Measurements from ENCODE around the gene ALKAL2.

ALKAL2 gene

DNA sequence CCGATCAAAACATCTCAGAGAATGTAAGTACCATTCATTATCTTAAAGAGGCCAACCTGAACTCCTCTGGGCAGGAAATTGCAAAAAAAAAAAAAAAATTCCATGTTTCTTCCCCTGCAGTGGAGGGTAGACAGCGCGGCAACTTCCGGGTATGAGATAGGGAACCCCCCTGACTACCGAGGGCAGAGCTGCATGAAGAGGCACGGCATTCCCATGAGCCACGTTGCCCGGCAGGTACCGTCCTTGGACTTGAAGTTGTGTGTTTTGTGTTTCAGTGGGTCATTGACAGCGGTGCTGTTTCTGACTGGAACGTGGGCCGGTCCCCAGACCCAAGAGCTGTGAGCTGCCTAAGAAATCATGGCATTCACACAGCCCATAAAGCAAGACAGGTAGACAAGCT is 16.0 kb downstream of the ALKAL2 start:
- DNase-seq (ENCODE audit: low read depth, low spot score) = no peak

DNA sequence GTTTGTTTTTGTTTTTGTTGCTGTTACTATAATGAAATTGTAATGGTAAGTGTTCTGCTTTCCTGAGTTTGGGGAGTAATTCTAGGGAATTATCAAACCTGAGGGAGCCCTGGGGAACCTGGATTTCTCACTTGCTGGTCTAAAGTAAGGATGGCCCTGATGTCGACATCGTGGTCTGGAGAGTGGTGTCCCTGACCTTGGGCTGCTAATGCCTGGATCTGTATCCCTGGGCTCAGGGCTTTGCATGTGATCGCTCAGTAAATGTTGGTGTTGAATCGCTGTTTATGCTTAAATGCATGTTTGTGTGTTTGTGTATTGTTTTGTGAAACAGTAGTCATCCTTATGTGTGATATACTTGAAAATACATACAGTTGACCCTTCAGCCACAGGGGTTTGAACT is 17.0 kb downstream of the ALKAL2 start:
- no peak for DNase-seq (ENCODE audit: low read depth, low spot score)

DNA sequence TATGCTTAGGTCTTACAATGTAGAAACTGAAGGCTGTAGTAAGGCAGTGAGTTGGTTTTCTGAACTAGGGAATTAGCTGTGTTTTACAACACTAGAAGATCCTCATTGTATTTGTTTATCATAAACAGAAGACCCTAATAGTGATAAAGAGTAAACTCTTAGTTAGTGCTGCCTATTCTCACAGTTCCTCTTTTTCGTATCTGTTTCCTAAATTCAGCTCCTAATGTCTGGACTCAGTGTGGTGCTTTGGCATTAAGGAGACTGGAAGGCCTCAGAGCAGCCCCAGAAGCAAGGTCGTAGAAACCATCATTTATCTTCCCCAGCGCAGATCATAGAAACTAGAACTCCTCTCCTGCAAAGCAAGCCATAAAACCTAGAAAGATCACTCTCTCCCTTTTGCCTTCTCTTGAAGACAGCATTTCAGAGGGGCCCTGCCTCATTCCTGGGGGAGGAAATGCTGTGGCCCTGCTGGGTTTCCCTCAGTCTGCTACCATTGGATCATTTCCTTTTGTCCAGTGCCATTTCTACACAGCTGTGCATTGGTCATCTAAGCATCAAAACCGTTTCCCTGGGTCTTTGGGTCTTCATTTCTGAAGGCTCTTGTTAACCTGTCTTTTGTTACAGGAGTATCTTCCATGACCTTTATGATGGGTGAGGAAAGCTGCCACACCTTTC is 18.4 kb downstream of the ALKAL2 start:
- DNase-seq (ENCODE audit: low read depth, low spot score) = no peak

DNA sequence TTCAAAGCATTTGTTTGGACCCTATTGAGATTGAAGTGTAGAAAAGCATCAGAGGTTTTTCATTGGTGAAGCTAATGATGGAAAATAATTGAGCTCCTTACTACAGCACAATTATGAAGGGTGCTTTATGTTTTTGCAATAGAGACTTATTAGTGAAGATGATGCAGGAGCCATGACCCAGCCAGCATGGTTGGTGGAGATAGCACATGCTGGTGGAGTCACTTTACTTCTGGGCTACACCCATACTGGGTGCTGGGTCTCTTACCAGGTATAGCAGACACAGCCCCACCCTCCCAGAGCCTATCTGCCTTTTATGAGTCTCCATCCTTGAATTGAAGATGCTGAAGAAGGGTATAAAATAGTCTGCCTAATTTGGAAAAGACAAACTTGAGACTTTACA is 19.6 kb downstream of the ALKAL2 start:
- no peak for DNase-seq (ENCODE audit: low read depth, low spot score)

DNA sequence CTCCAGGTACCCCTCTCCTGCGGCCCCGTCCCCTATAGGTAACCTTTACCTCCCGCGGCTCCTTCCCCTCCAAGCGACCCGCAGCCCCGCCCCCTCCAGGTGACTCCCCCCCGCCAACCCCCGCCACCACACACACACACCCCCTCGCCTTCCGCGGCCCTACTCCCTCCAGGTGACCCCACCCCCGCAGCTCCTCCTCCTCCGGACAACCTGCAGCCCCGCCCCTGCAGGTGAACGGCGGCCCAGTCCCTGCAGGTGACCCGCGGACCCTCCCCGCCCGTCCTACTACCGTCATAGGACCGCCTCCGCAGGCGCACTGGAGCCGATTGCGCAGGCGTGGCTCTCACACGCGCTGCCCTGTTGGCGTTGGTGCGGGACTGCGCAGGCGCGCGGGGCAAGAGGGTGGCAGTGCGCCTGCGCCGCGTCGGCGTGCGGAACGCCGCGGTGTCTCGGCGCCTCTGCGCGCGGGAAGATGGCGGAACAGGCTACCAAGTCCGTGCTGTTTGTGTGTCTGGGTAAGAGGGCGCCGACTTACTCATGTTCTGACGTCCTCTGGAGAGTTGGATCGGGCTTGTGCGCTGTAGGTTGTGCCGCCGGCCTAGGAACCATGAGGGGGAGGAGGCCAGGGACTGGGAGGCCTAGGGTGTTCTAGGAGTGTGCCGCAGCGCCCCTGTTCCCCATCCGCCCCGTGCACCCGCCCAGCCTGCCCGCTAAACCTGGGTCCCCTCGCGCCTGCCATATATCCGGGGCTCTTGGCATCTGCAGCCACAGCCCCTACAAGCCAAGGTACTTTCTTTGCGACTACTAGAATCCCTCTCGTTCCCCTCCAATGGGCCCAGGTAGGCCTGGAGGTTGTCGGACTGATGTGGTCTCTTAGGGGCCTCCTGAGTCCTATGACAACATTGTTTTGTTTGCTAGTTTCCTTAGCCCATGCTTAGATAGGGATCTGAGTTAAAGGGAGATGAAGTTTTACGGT is 23.1 kb downstream of the ALKAL2 start, which contains the start of gene ACP1:
Gene ACP1, plus strand, starts transcription at position 455 of the 976 bp plus-strand sequence. Its CDS starts 18 bp downstream, at position 473.
- peak; percentile 97 for DNase-seq (ENCODE audit: low read depth, low spot score)

DNA sequence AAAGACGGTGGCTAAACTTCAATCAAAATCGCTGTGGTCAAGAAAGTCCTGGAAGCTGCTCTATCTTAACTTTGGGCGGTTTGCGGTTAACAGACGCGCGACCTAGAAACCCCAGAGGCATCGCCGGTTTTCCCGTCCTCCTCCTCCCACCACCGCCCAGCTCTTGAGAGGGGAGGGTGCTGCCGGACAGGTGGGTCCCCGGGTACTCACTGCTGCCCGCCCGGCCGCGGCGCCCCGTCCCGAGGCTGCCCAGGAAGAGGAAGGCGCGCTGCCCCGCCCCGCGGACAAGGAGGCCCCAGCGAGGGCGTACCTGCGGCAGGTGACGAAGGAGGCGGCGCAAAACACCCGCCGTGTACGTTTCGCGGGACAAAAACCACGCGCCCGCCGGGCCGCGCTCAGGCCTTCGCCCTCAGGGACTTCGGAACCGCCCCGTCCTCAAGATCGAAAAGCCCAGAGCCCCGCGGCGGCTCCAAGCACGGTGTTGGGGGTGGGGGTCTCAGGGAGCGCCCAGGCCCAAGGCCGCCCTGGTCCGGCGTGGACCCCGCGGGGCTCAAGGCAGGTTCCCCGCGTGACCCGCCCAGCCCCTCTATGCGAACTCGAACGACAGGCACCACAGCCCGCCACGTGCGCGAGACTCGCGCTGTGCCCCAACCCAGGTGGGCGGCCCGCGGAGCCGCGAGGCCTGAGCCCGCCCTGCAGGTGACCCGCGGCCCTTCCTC is 24.0 kb downstream of the ALKAL2 start, which contains the start of gene SH3YL1:
Gene SH3YL1, minus strand, starts transcription at position 259 of the 719 bp plus-strand sequence. Its CDS starts 48 bp downstream, at position 211.
- DNase-seq (ENCODE audit: low read depth, low spot score) = peak; percentile 55

DNA sequence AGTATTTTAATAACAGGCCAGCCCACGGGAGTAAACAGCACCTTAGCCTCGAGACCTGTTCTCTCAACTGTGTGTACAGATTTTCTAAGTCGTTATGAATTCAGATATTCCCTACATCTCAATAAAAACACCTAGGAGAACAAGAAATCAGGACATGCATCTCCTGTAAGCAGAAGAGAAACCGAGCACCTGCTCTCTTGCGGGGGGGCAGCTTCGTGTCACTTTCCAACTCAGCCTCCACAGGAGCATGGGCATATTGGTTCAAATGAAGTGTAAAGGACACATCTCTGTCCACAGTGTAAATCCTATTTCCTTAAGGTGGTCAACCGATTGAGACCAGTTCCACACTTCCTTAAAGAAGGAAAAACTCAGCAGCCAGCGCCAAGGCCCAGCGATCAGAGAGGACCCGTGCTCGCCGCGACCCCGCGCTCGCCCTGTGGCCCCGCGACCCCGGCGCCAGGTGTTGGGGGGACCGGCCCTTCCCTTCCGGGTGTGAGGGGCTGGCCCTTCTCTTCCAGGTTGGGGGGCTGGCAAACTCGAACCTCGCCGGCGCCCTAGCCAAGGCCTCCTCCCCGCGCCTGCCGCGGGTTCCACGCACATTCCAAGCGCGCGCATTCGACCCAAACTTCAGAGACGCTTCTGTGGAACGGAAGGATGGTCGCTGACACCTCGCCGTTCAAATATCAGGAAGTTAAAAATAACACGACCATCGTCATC is 24.7 kb downstream of the ALKAL2 start:
- no peak for DNase-seq (ENCODE audit: low read depth, low spot score)

DNA sequence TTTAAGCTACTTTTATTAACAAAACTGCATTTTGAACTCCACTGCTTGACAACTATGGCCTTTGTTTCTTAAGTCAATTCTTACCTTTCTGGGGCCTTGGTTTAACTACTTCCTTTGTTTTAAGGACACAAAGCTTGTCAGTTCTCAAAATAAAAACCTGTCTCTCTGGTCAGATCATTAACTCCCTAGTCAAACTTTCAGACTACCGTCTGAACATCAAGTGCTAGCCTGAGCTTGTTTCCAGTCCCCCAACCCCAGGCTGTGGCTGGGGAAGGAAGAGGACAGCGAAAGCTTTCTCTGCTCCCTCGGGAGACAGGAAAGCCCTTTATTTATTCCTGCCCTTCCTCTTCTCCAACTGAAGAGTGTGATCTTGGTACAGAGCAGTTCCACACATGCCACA is 25.8 kb downstream of the ALKAL2 start:
- DNase-seq (ENCODE audit: low read depth, low spot score) = no peak

DNA sequence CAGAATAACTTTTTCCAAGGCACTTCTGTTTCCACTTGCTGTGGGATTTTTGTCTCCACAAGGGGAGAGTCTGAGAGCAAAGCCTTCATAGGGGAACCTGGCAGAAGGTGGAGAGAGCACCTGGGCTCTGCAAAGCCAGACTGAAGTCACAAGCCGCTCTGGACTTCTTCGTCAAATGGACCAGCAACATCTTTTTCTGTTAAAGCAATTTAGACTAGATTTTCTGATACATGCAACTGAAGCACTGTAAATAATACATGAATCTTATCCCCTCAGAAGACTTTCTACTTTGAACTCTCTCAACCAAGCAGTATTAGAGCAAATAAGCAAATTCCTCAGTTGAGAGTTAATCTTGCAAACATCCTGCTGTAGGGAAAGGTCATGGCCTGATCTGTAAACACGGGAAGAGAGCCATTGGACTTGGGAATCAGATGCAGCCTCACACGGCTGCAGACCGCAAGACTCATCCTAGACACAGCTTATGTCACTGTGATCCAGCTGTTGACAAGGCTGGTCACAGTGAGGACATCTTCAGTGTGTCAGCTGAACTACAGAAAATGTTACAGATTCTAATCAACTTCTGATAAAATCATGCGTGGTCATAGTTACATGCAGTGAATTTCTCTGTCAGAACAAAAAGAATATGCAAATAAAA is 27.3 kb downstream of the ALKAL2 start:
- no peak for DNase-seq (ENCODE audit: low read depth, low spot score)

DNA sequence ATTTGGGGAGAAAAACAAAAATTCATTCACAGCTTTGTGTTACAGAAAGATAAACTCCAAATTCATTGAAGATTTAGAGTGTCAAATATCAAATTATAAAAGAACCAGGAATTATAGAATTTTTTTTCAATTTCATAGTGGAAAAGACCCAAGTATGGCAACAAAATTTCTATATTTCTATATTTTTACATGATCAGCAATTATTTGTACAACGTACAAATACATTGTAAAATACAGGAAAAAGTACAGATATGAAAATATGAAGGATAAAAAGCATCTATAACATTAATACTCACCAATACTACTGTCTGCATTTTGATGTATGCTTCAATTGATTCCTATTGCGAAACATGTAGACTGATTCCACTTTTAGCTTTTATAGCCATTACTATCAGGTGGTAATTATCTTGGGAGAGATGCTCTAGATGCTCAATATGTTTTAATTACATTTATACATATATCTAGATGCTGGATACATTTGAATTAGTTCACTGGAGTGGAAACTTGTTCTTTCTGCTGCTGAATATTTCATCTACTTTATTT is 28.0 kb downstream of the ALKAL2 start:
- no peak for DNase-seq (ENCODE audit: low read depth, low spot score)

DNA sequence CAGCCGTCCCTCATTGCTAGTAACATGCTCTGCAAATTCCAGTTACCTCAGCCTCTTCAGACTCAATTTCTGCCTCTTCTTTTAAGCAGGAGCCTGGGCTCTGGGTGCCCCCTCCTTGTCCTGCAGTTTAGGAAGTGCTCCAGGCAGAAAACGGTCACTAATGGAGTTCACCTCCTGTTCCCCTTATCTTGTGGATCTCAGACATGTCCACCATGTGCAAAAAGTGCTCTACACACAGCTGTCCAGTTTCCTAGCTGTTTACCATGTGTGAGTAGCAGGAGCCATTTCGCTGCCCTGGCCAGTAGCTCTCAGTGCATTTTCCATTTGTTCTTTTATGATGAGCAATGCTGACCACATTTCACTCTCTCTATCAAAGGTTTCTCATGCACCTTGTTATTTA is 29.0 kb downstream of the ALKAL2 start:
- DNase-seq (ENCODE audit: low read depth, low spot score) = no peak

DNA sequence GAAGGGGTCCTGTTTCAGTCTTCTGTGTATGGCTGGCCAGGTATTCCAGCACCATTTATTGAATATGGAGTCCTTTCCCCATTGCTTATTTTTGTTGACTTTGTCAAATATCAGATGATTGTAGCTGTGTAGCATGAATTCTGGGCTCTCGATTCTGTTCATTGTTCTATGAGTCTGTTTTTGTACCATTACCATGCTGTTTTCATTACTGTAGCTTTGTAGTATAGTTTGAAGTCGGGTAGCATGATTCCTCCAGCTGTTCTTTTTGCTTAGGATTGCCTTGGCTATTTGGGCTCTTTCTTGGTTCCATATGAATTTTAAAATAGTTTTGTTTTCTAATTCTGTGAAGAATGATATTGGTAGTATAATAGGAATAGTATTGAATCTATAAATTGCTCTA is 30.0 kb downstream of the ALKAL2 start:
- DNase-seq (ENCODE audit: low read depth, low spot score) = no peak

DNA sequence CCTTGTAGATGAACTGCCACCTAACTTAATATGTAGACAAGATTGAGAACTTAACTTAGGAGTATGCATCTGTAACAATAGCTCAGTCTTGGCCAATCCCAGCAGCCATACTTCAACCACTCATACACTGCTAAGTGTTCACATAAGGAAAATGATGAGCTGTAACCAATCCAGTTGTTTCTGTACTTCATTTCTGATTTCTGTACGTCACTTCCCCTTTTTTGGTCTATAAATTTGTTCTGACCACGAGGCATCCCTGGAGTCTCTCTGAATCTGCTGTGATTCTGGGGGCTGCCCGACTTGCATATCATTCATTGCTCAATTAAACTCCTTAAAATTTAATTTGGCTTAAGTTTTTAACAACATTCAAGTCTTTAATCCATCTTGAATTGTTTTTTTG is 30.5 kb downstream of the ALKAL2 start:
- no peak for DNase-seq (ENCODE audit: low read depth, low spot score)

DNA sequence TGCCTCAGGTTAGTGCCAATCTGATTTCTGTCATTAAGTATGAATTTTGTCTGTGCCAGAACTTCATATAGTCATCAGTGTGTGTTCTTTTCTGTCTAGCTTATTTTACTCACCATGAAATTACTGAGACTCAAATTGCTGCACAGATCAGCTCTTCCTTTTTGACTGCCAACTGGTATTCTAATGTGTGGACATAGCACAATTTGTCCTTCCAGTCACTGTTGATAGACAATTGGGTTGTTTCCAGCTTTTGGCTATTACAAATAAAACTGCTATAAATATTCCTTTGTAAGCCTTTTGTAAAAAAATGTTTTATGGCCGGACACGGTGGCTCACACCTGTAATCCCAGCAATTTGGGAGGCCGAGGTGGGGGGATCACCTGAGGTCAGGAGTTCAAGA is 31.8 kb downstream of the ALKAL2 start:
- no peak for DNase-seq (ENCODE audit: low read depth, low spot score)

DNA sequence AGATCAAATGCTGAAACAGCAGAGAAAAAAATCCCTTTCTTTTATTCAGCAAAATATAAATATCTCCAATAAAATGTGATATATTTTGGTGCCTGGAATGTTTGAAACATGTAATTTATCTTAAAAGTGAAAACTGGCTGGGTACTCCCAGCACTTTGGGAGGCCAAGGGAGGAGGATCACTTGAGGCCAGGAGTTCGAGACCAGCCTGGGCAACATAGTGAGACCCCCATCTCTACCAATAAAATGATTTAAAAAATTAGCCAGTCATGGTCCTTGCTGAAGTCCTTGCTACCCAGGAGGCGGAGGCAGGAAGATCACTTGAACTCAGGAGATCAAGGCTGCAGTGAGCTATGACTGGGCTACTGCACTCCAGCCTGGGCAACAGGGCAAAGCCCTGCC is 32.7 kb downstream of the ALKAL2 start:
- DNase-seq (ENCODE audit: low read depth, low spot score) = no peak

DNA sequence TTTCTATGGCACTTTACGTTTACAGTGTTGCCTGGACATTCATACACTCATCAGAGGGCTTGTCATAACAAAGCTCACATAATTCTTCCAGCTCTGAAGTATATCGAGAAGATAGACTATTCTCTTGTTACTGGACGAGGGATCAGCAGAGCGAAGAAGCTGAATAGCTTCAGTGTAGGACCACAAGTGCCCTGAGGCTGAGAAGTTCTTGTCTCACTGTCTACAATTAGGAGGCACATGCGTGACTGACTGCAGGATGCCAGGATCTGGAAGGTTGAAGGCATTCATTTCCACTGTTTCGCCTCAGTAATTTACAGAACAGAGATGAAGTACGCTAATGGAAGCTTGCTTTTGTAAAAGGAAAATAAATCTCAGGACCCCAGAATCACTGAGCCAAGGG is 33.6 kb downstream of the ALKAL2 start:
- DNase-seq (ENCODE audit: low read depth, low spot score) = peak; percentile 16

DNA sequence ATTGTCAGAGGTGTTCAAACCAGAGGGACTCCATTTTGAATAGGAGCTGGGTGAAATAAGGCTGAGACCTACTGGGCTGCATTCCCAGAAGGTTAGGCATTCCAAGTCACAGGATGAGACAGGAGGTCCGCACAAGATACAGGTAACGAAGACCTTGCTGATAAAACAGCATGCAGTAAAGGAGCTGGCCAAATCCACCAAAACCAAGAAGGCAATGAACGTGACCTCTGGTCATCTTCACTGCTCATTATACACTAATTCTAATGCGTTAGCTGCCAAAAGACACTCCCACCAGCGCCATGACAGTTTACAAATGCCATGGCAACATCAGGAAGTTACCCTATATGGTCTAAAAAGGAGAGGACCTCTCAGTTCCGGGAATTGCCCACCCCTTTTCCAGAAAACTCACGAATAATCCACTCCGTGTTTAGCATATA is 34.7 kb downstream of the ALKAL2 start:
- DNase-seq (ENCODE audit: low read depth, low spot score) = no peak

DNA sequence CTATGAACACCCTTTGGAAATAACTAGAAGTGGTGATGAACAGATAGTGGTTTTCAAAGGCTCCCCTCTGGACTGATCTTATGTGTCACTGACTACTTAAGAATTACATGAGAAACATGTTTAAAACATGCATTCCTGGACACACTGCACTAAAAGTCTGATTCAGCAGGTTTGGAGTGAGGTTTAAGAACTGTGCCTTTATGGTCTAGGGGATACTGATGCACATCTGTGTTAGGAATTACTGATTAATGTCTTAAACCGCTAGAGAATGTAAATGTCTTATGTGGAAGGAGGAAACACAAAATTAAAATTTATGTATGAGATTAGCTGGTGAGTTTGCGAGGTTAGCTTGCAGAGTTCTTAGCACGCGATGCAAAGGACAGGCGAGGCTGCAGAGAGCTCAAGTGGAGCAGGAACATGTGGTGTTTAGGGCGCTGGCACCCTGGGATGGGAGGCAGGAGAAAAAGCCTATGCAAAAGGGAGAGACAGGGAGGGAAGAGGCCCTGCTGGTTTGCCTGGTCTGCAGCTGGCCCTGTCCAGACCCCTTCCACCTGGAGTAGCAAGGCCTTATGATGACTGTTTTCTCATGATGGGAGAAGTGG is 35.8 kb downstream of the ALKAL2 start:
- no peak for DNase-seq (ENCODE audit: low read depth, low spot score)

DNA sequence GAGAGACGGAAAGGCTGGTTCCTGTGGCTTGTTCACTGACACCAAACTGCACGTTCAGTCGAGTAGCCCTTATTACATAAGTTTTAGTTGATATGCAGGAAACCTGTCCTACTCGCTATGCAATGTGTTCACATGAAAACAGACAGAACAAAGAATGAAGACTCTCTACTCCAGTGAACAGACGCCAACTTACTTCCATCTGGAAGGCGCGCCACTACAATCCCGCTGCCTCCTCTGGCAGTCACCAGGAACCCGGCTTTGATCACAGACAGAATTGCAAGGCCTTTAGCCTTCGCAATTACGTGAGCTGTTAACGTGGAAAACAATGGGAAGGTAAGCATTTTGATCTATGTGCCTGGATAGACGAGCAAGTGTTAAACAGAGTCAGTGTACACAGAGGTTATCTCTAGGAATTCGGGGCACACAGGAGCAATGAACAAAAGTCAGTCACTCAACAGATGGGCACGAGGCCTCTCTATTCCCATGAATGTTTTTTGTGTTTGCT is 38.3 kb downstream of the ALKAL2 start:
- no peak for DNase-seq (ENCODE audit: low read depth, low spot score)

DNA sequence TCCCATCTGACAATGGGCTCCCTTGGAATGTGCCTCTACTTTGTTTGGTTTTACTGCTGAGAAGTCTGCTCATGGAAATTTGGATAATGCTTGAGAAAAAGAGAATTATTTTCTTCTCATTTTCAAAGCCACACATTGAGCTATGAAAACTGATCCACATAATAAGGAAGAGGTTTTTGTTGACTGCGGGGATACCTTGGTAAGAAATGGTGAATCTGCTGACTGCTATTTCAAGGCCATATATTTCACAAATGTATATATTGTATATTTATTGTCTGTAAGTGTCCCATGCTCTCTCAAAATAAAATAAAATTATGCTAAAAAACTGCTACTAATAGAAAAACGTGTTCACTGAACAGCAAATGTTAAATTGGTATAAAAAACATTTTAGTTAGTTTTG is 39.2 kb downstream of the ALKAL2 start:
- DNase-seq (ENCODE audit: low read depth, low spot score) = no peak

Measured in ELF-1 (cell line).